NCI-H1092 treated with DMSO at 0.1 percent for 48 hours (cell line): ENCODE results near the gene PCDHGA2.
"Not testable (repeated sequence)": the region's sequence is repeated elsewhere in the genome, so short reads cannot be mapped to it uniquely, and the experiment has no call there.

Experiments
- DNase-seq: peaks from one replicate; lab custom pipeline; 2025; lab: John Stamatoyannopoulos, UW

The PCDHGA2 gene

GRCh38 chr5:141382469-141383294 is 44.1 kb downstream of the PCDHGA2 start, which contains the start of gene PCDHGA7:
Gene PCDHGA7, plus strand, starts transcription at chr5:141382742. Its CDS starts 158 bp downstream, at chr5:141382900.
- no peak for DNase-seq

- DNase-seq, result no peak
Observed at GRCh38 chr5:141383345-141383744, 44.8 kb downstream of the PCDHGA2 start.

- no peak for DNase-seq
Observed at GRCh38 chr5:141384471-141385267, 46.1 kb downstream of the PCDHGA2 start.

GRCh38 chr5:141387557-141388311 is 49.2 kb downstream of the PCDHGA2 start, which contains the start of gene PCDHGB4:
Gene PCDHGB4, plus strand, starts transcription at chr5:141387698. Its CDS starts 187 bp downstream, at chr5:141387885.
- DNase-seq, result not testable (repeated sequence)

- no peak for DNase-seq
Observed at GRCh38 chr5:141388661-141389060, 50.1 kb downstream of the PCDHGA2 start.

GRCh38 chr5:141389153-141390042 is 50.8 kb downstream of the PCDHGA2 start:
- DNase-seq, result no peak

- DNase-seq, result no peak
Observed at GRCh38 chr5:141392429-141393198, 54.1 kb downstream of the PCDHGA2 start, which contains the start of gene PCDHGA8. Gene PCDHGA8, plus strand, starts transcription at chr5:141392633. Its CDS starts 181 bp downstream, at chr5:141392814.
